Measurements from ENCODE around the gene GPR141. TPM values are rescaled to one million over a fixed set of nuclear protein-coding genes. Genes with fewer than 3 reads are reported as not detected.

Gene GPR141
- total and polyA plus RNA-seq, 9 of the 15 experiments (the other 6 are each of a cell fraction or from before 2014, with no cell fraction given), result not detected

DNA sequence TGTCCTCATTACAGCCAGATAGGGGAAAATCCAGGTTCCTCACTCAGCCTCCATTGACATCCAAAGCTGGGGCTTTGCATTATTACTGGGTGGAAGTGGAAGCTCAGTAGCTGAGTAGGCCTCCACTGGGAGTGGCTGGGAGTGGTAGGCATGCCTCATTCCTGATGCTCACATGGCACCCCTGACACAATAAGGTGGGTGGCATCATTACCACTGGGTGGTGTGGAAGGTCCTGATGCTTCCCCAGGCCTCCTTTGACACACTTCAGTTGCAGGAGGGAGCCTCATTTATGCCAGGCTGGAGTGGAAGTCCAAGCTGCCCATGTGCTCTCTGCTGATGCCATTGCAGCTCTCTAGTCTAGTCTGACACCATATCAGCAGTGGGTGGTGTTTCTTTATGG, 48.2 kb upstream of the GPR141 start:
- BruUV-seq (replicated peaks), result no TSS peak
- Histone ChIP-seq H2AFZ (ENCODE audit: low read depth, low read length) (no peak overlapping the region), H3K27ac (ENCODE audit: extremely low read depth, low read depth, low read length) (no peak overlapping the region), H3K27me3 (ENCODE audit: control insufficient read depth in 2 of 2, insufficient read depth in 2 of 2, low read length in 2 of 2) (no peaks in the 10 kb centered on the region), H3K9ac (ENCODE audit: insufficient read depth in 1 of 2, low read depth in 2 of 2, low read length in 2 of 2) (no peak overlapping the region), H4K20me1 (replicated peaks; ENCODE audit: control insufficient read depth, insufficient read depth, low read length) (no peaks in the 10 kb centered on the region), H3K79me2 (ENCODE audit: control insufficient read depth, insufficient read depth, low read length) (no peaks in the 10 kb centered on the region), H3K9me3 (replicated peaks; ENCODE audit: control insufficient read depth, insufficient read depth, low read depth, low read length) (no peaks in the 10 kb centered on the region), H3K4me2 (ENCODE audit: insufficient read depth, low read length) (no peak overlapping the region), H3K4me3 (no peak overlapping the region), H3K9me1 (ENCODE audit: control insufficient read depth, insufficient read depth, low read length) (no peaks in the 10 kb centered on the region), H3K4me1 (replicated peaks in 1 of 2; ENCODE audit: control insufficient read depth in 2 of 2, insufficient read depth in 2 of 2, low read length in 2 of 2) (no peaks in the 10 kb centered on the region), H3K36me3 (ENCODE audit: control insufficient read depth, insufficient read depth, low read length) (no peaks in the 10 kb centered on the region)
- POLR2A ChIA-PET, result no interaction called here
- FAIRE-seq (no peak), ATAC-seq (no peak), DNase-seq (ENCODE audit: extremely low read depth in 1 of 4, low spot score in 3 of 4) (no peak)
- intact Hi-C loops (cut with micrococcal nuclease), result no loop called here
- in situ Hi-C loops (cut with MboI), result no loop called here
- CTCF ChIA-PET (ENCODE audit: low intra/inter-chr PET ratio), result no interaction called here
- TF ChIP-seq KLF1 (tag; IDR thresholded peaks at IDR 0.05) (no peak), MIER1 (IDR thresholded peaks at IDR 0.05; ENCODE audit: low read depth) (no peak), RAD51 (IDR thresholded peaks at IDR 0.05; ENCODE audit: borderline replicate concordance, low read depth) (no peak), MBD2 (IDR thresholded peaks at IDR 0.05; ENCODE audit: borderline replicate concordance, low read depth) (no peak), ELF2 (CRISPR knock-in tag; IDR thresholded peaks at IDR 0.05) (no peak), EHMT2 (IDR thresholded peaks at IDR 0.05) (no peak)
- TF ChIP-seq, protein P1, sequence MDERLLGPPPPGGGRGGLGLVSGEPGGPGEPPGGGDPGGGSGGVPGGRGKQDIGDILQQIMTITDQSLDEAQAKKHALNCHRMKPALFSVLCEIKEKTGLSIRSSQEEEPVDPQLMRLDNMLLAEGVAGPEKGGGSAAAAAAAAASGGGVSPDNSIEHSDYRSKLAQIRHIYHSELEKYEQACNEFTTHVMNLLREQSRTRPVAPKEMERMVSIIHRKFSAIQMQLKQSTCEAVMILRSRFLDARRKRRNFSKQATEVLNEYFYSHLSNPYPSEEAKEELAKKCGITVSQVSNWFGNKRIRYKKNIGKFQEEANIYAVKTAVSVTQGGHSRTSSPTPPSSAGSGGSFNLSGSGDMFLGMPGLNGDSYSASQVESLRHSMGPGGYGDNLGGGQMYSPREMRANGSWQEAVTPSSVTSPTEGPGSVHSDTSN (CRISPR knock-in tag; IDR thresholded peaks at IDR 0.05; ENCODE audit: low read depth), result no peak
- TF ChIP-seq, protein P1 (tag; conservative IDR thresholded peaks at IDR 0.05; ENCODE audit: low read depth), result no peak
- TF ChIP-seq, protein P2, sequence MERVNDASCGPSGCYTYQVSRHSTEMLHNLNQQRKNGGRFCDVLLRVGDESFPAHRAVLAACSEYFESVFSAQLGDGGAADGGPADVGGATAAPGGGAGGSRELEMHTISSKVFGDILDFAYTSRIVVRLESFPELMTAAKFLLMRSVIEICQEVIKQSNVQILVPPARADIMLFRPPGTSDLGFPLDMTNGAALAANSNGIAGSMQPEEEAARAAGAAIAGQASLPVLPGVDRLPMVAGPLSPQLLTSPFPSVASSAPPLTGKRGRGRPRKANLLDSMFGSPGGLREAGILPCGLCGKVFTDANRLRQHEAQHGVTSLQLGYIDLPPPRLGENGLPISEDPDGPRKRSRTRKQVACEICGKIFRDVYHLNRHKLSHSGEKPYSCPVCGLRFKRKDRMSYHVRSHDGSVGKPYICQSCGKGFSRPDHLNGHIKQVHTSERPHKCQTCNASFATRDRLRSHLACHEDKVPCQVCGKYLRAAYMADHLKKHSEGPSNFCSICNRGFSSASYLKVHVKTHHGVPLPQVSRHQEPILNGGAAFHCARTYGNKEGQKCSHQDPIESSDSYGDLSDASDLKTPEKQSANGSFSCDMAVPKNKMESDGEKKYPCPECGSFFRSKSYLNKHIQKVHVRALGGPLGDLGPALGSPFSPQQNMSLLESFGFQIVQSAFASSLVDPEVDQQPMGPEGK (CRISPR knock-in tag; IDR thresholded peaks at IDR 0.05; ENCODE audit: borderline replicate concordance), result no peak
- TF ChIP-seq, protein P3, sequence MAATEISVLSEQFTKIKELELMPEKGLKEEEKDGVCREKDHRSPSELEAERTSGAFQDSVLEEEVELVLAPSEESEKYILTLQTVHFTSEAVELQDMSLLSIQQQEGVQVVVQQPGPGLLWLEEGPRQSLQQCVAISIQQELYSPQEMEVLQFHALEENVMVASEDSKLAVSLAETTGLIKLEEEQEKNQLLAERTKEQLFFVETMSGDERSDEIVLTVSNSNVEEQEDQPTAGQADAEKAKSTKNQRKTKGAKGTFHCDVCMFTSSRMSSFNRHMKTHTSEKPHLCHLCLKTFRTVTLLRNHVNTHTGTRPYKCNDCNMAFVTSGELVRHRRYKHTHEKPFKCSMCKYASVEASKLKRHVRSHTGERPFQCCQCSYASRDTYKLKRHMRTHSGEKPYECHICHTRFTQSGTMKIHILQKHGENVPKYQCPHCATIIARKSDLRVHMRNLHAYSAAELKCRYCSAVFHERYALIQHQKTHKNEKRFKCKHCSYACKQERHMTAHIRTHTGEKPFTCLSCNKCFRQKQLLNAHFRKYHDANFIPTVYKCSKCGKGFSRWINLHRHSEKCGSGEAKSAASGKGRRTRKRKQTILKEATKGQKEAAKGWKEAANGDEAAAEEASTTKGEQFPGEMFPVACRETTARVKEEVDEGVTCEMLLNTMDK (IDR thresholded peaks at IDR 0.05; ENCODE audit: borderline replicate concordance, insufficient read depth, low read depth, low read length, poor library complexity, severe bottlenecking), result no peak
- TF ChIP-seq, protein P4, sequence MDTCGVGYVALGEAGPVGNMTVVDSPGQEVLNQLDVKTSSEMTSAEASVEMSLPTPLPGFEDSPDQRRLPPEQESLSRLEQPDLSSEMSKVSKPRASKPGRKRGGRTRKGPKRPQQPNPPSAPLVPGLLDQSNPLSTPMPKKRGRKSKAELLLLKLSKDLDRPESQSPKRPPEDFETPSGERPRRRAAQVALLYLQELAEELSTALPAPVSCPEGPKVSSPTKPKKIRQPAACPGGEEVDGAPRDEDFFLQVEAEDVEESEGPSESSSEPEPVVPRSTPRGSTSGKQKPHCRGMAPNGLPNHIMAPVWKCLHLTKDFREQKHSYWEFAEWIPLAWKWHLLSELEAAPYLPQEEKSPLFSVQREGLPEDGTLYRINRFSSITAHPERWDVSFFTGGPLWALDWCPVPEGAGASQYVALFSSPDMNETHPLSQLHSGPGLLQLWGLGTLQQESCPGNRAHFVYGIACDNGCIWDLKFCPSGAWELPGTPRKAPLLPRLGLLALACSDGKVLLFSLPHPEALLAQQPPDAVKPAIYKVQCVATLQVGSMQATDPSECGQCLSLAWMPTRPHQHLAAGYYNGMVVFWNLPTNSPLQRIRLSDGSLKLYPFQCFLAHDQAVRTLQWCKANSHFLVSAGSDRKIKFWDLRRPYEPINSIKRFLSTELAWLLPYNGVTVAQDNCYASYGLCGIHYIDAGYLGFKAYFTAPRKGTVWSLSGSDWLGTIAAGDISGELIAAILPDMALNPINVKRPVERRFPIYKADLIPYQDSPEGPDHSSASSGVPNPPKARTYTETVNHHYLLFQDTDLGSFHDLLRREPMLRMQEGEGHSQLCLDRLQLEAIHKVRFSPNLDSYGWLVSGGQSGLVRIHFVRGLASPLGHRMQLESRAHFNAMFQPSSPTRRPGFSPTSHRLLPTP (IDR thresholded peaks at IDR 0.05; ENCODE audit: borderline replicate concordance, extremely low read depth, insufficient read length), result no peak

Measured in K562 (cell line).